ENCODE measurements around the gene ATP6V0D1. TPM values are rescaled to one million over a fixed set of nuclear protein-coding genes. Genes with fewer than 3 reads are reported as not detected.

The ATP6V0D1 gene
- total RNA-seq, 2 donors from 2014 or later = 53.7 to 102 TPM

- ATAC-seq = no peak
- no peak for DNase-seq
- 69 to 83% methylated on average over 2 of the region's 2 CpGs for WGBS, 2 donors
- TF ChIP-seq CTCF (IDR thresholded peaks at IDR 0.05) = no peak
- no peak for TF ChIP-seq POLR2A (IDR thresholded peaks at IDR 0.05)
- H3K36me3 ChIP-seq (replicated peaks in 1 of 2; ENCODE audit: insufficient read depth in 1 of 2, low read depth in 2 of 2) = no peaks in the 10 kb centered on the region
- no peaks in the 10 kb centered on the region for H3K27me3 ChIP-seq
- H3K4me1 ChIP-seq = peaks cover 16% of the 10 kb centered on the region
- H3K27ac ChIP-seq = no peak overlapping the region
- no peak overlapping the region for H3K4me3 ChIP-seq
- no peaks in the 10 kb centered on the region for H3K9me3 ChIP-seq
- intact Hi-C loops (cut with DNase I) = no loop called here
Observed at GRCh38 chr16:67388591-67388990, 92.4 kb downstream of the ATP6V0D1 start.

- DNase-seq = no peak
- Histone ChIP-seq H3K4me1 (peaks cover 12% of the 10 kb centered on the region), H3K4me3 (no peak overlapping the region), H3K9me3 (no peaks in the 10 kb centered on the region), H3K27me3 (no peaks in the 10 kb centered on the region), H3K27ac (no peak overlapping the region), H3K36me3 (replicated peaks in 1 of 2; ENCODE audit: insufficient read depth in 1 of 2, low read depth in 2 of 2) (no peaks in the 10 kb centered on the region)
- no peak for ATAC-seq
- intact Hi-C loops (cut with DNase I) = no loop called here
- WGBS, 2 donors = 84 to 92% methylated on average over 3 to 8 of the region's 8 CpGs
- TF ChIP-seq CTCF (IDR thresholded peaks at IDR 0.05) (no peak), POLR2A (IDR thresholded peaks at IDR 0.05) (no peak)
Observed at GRCh38 chr16:67388191-67388590, 92.8 kb downstream of the ATP6V0D1 start.

Small RNA genes lying within 50 kb of the gene (small RNA-seq; reads per million reads assigned to genes)
- not detected for gene RNU1-123P

Other genes starting within 250 kb of the ATP6V0D1 start
- gene FHOD1, start 233.7 kb downstream of the ATP6V0D1 start, total RNA-seq = 10 to 100 TPM; 12.2 to 26.4 TPM
- gene SLC9A5, start 232.2 kb downstream of the ATP6V0D1 start, total RNA-seq = under 1 TPM; 0.26 to 0.33 TPM
- gene PLEKHG4, start 201.6 kb downstream of the ATP6V0D1 start, total RNA-seq = 10 to 100 TPM; 21.8 to 29.6 TPM
- under 1 TPM in 1 of 2 donors, not detected in 1; under 0.01 TPM for gene KCTD19, start 154.4 kb downstream of the ATP6V0D1 start, total RNA-seq
- 1 to 10 TPM; 1.6 to 7.0 TPM for gene LRRC36, start 154.3 kb downstream of the ATP6V0D1 start, total RNA-seq
- 10 to 100 TPM; 11.2 to 30.0 TPM for gene TPPP3, start 87.7 kb downstream of the ATP6V0D1 start, total RNA-seq
- 10 to 100 TPM; 13.0 to 57.0 TPM for gene ZDHHC1, start 64.7 kb downstream of the ATP6V0D1 start, total RNA-seq
- gene HSD11B2, start 50.0 kb downstream of the ATP6V0D1 start, total RNA-seq = 10 to 100 TPM in 1 of 2 donors, 1 to 10 TPM in 1; 5.4 to 13.8 TPM
- gene AGRP, start 2.4 kb upstream of the ATP6V0D1 start, total RNA-seq = not detected
- 10 to 100 TPM; 37.9 to 62.6 TPM for gene RIPOR1, start 47.7 kb upstream of the ATP6V0D1 start, total RNA-seq
- gene CTCF, start 81.4 kb upstream of the ATP6V0D1 start, total RNA-seq = 10 to 100 TPM; 24.4 to 33.0 TPM
- 1 to 10 TPM in 1 of 2 donors, under 1 TPM in 1; 0.52 to 2.3 TPM for gene CARMIL2, start 164.0 kb upstream of the ATP6V0D1 start, total RNA-seq
- 10 to 100 TPM; 11.4 to 33.6 TPM for gene ACD, start 179.1 kb upstream of the ATP6V0D1 start, total RNA-seq
- gene PARD6A, start 179.8 kb upstream of the ATP6V0D1 start, total RNA-seq = 10 to 100 TPM; 21.1 to 22.8 TPM
- 10 to 100 TPM; 68.0 to 91.0 TPM for gene ENKD1, start 185.6 kb upstream of the ATP6V0D1 start, total RNA-seq
- gene C16orf86, start 185.7 kb upstream of the ATP6V0D1 start, total RNA-seq = 1 to 10 TPM; 7.5 to 9.6 TPM
- gene GFOD2, start 238.2 kb upstream of the ATP6V0D1 start, total RNA-seq = 10 to 100 TPM; 15.8 to 18.1 TPM